AG04450 (cell line): ENCODE data around the gene ADPRHL1. TPM values are rescaled to one million over a fixed set of nuclear protein-coding genes. Genes with fewer than 3 reads are reported as not detected.

ENCODE experiments used
- CTCF ChIA-PET: fragments of 300-600, 350-600 bp; formaldehyde crosslinking; extraction: SDS; loops from one replicate; lab custom pipeline; 2022; ENCODE audit warnings: antibody characterized with exemption, inconsistent platforms; lab: Charles Lee
- POLR2A ChIA-PET: fragments of 350-600 bp; formaldehyde crosslinking; extraction: SDS; loops from one replicate; lab custom pipeline; 2021; ENCODE audit warnings: antibody characterized with exemption, inconsistent platforms; lab: Yijun Ruan, JAX
- DNase-seq: peaks from one replicate; pipeline ENCODE4 v3.0.0-alpha.2; 2011; ENCODE audit warnings: low read depth, low spot score
- H3K27ac ChIP-seq: one replicate; pipeline ENCODE4 v1.5.1; 2012; ENCODE audit warnings: low read depth, low read length, control low read depth
- H3K27me3 ChIP-seq: one replicate; pipeline ENCODE4 v1.6.0; 2012; ENCODE audit warnings: low read length; ENCODE audit not compliant: control insufficient read depth, insufficient read depth
- H3K4me3 ChIP-seq: 2 replicates; pipeline ENCODE4 v1.5.1; 2011; ENCODE audit warnings: mild to moderate bottlenecking, low read depth, low read length, control low read depth
- H3K9me3 ChIP-seq: 2 replicates; pipeline ENCODE4 v1.5.1; 2012; ENCODE audit warnings: low read length; ENCODE audit not compliant: control insufficient read depth, insufficient read depth
- polyA plus RNA-seq: library from polyadenylated mRNA; depleted of rRNA; stranded (reverse); fragments of >200 nt; gene quantifications from 2 replicates; pipeline ENCODE4 v1.2.3, GENCODE V29; 2011
- TF ChIP-seq, protein P1 (sequence below): IDR thresholded peaks from 2 replicates; pipeline ENCODE4 v1.5.1; 2011; ENCODE audit warnings: low read depth, low read length, control low read depth, inconsistent platforms

The ADPRHL1 gene
- polyA plus RNA-seq, 1 experiment: 0.35 TPM

DNA sequence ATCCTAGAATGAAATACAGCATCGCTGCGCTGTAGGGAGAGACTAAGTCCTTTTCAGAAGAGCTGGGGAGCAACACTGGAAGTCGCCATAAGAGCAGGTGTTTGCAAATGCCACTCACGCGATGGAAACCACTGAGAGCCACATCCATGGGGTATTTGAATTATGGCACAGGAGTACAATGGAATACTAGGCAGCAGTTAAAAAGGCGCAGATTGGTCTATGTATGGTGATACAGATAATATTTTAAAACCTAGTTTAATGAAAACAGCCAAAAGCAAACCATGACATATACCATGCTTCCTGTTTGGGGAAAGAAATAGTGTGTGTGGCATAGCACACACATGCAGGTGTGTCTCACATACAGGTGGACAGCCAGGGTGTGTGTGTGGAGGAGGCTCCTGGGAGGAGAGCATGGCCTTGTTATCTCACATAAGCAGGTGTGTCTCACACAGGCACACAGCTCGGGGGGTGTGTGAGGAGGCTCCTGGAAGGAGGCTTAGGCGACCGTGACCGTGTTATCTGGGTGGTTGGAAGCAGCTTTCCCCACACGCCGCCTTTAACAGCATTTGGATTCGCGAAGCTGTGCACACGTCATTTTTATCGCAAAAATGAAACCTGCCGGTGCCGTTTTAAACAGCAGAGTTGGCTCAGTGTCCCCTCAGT lies 33.6 kb downstream of the ADPRHL1 start:
- Histone ChIP-seq H3K4me3 (no peak overlapping the region), H3K27me3 (peaks cover 7% of the 10 kb centered on the region), H3K9me3 (no peaks in the 10 kb centered on the region), H3K27ac (no peak overlapping the region)
- ChIA-PET POLR2A (no interaction called here), CTCF (no interaction called here)
- TF ChIP-seq, protein P1, sequence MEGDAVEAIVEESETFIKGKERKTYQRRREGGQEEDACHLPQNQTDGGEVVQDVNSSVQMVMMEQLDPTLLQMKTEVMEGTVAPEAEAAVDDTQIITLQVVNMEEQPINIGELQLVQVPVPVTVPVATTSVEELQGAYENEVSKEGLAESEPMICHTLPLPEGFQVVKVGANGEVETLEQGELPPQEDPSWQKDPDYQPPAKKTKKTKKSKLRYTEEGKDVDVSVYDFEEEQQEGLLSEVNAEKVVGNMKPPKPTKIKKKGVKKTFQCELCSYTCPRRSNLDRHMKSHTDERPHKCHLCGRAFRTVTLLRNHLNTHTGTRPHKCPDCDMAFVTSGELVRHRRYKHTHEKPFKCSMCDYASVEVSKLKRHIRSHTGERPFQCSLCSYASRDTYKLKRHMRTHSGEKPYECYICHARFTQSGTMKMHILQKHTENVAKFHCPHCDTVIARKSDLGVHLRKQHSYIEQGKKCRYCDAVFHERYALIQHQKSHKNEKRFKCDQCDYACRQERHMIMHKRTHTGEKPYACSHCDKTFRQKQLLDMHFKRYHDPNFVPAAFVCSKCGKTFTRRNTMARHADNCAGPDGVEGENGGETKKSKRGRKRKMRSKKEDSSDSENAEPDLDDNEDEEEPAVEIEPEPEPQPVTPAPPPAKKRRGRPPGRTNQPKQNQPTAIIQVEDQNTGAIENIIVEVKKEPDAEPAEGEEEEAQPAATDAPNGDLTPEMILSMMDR: no peak
- DNase-seq: no peak

DNA sequence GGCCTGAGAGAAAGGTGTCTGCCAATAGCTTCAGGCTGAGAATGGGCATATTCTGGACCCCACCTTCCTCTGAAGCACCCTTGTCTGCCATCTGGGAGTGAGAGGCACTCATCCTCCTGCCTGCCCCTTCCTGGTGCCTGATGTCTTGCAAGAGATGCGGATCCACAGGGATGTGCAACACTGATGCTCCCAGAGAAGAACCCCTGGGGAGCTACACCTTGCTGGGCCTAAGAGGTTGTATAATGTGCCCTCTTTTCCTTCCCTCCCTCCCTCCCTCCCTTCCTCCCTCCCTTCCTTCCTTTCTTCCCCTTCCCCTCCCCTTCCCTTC lies 34.6 kb downstream of the ADPRHL1 start:
- ChIA-PET POLR2A (no interaction called here), CTCF (no interaction called here)
- TF ChIP-seq, protein P1: no peak
- Histone ChIP-seq H3K27ac (no peak overlapping the region), H3K9me3 (no peaks in the 10 kb centered on the region), H3K4me3 (no peak overlapping the region), H3K27me3 (peaks cover 7% of the 10 kb centered on the region)
- no peak for DNase-seq

GRCh38 chr13:113417836-113418721 lies 35.2 kb downstream of the ADPRHL1 start:
- TF ChIP-seq, protein P1: no peak
- Histone ChIP-seq H3K27me3 (peaks cover 7% of the 10 kb centered on the region), H3K4me3 (no peak overlapping the region), H3K9me3 (no peaks in the 10 kb centered on the region; the same call in 1 of the 2 replicates), H3K27ac (no peak overlapping the region)
- POLR2A ChIA-PET: no interaction called here
- CTCF ChIA-PET: interaction anchor here (1.4 kb wide), 1 partner anchor 24 kb away, joined by 3 read pairs; no protein-coding TSS in a partner anchor
- DNase-seq: no peak

DNA sequence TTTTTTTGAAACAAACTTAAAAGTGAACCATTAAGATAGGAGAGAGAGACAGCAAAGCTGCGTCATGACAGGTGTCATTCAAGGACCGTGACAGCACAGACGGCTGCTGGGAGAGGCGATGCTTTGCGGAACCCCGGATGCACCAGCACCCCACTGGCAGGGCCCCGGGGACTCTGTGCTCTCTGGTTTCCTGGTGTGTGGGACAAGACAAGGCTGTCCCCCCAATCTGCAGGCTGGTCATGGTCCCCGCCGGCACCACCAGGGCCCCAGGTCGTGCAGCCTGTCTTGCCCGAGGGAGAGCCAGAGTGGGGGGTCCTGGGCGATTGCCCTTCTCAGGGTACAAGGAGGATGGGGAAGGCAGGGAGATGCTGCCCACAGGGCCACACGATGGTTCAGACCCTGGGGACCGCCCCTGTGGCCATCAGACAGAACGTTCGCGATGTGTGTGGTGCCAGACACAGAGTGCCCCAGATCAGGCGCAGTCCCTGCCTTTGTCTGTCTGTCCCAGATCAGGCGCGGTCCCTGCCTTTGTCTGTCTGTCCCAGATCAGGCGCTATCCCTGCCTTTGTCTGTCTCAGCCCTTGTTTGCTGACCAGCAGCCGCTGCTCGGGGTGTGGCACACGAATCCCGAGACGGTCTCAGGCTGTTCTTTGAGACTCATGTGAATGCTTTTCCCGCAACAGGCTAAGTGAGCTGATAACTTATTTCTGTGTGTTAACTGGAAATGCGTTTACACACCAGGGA lies 36.1 kb downstream of the ADPRHL1 start:
- POLR2A ChIA-PET: no interaction called here
- Histone ChIP-seq H3K27ac (no peak overlapping the region), H3K4me3 (no peak overlapping the region), H3K9me3 (peaks cover 4% of the 10 kb centered on the region; the same call in 1 of the 2 replicates), H3K27me3 (peaks cover 7% of the 10 kb centered on the region)
- CTCF ChIA-PET: interaction anchor here (1.4 kb wide), 1 partner anchor 24 kb away, joined by 3 read pairs; no protein-coding TSS in a partner anchor
- no peak for DNase-seq
- TF ChIP-seq, protein P1: no peak
